Neural progenitor cell (in vitro differentiated cells): Measurements from ENCODE around the gene KCNC4. TPM values are rescaled to one million over a fixed set of nuclear protein-coding genes. Genes with fewer than 3 reads are reported as not detected.

Experiments
- DNase-seq: peaks from one replicate; pipeline ENCODE4 v3.0.0-alpha.2; 2016; ENCODE audit warnings: low spot score
- H2AFZ ChIP-seq: fragments of 200-600 bp; sonication (generic); replicated peaks from 2 replicates; pipeline ENCODE4 v1.6.1; 2016; ENCODE audit warnings: antibody characterized with exemption
- H3F3A ChIP-seq: fragments of 200-600 bp; sonication (generic); 2 replicates; pipeline ENCODE4 v1.6.1; 2016; ENCODE audit warnings: antibody characterized with exemption, low read depth
- H3K27ac ChIP-seq: fragments of 200-600 bp; sonication (generic); 2 replicates; pipeline ENCODE4 v1.5.1; 2016; ENCODE audit warnings: mild to moderate bottlenecking
- H3K27me3 ChIP-seq: fragments of 200-600 bp; sonication (generic); 2 replicates; pipeline ENCODE4 v1.6.1; 2016; ENCODE audit warnings: mild to moderate bottlenecking, moderate library complexity
- H3K36me3 ChIP-seq: fragments of 200-600 bp; sonication (generic); 2 replicates; pipeline ENCODE4 v1.5.1; 2016
- H3K4me1 ChIP-seq: fragments of 200-600 bp; sonication (generic); 2 replicates; pipeline ENCODE4 v1.6.1; 2016; ENCODE audit warnings: mixed run types
- H3K4me2 ChIP-seq: fragments of 200-600 bp; sonication (generic); 2 replicates; pipeline ENCODE4 v1.6.1; 2016
- H3K4me3 ChIP-seq: fragments of 200-600 bp; sonication (generic); 2 replicates; pipeline ENCODE4 v1.5.1; 2016
- H3K79me2 ChIP-seq: fragments of 200-600 bp; sonication (generic); 2 replicates; pipeline ENCODE4 v1.6.1; 2016; ENCODE audit warnings: low read depth
- H3K9ac ChIP-seq: fragments of 200-600 bp; sonication (generic); 2 replicates; pipeline ENCODE4 v1.6.1; 2016
- H3K9me3 ChIP-seq: fragments of 200-600 bp; sonication (generic); 2 replicates; pipeline ENCODE4 v1.5.1; 2016; ENCODE audit warnings: low read depth
- H4K20me1 ChIP-seq: fragments of 200-600 bp; sonication (generic); 2 replicates; pipeline ENCODE4 v1.6.1; 2016; ENCODE audit warnings: low read depth
- H3K27ac Mint-ChIP-seq: 3 replicates; pipeline ENCODE4 v1.8.0; 2021; ENCODE audit warnings: mixed read lengths
- H3K27me3 Mint-ChIP-seq: 2 replicates; pipeline ENCODE4 v1.8.0; 2022; ENCODE audit warnings: low read depth, mild to moderate bottlenecking, inconsistent platforms, moderate library complexity, mixed read lengths; ENCODE audit not compliant: insufficient read depth
- H3K36me3 Mint-ChIP-seq: 3 replicates; pipeline ENCODE4 v1.8.0; 2021; ENCODE audit warnings: mixed read lengths
- H3K4me1 Mint-ChIP-seq: 3 replicates; pipeline ENCODE4 v1.8.0; 2021; ENCODE audit warnings: mixed read lengths
- H3K4me3 Mint-ChIP-seq: 3 replicates; pipeline ENCODE4 v1.8.0; 2021; ENCODE audit warnings: mild to moderate bottlenecking, moderate library complexity, mixed read lengths
- H3K9me3 Mint-ChIP-seq: 3 replicates; pipeline ENCODE4 v1.8.0; 2020; ENCODE audit warnings: mixed read lengths
- CTCF ChIP-seq: fragments of 200-600 bp; sonication (generic); IDR thresholded peaks from 2 replicates; pipeline ENCODE4 v1.5.1; 2017; ENCODE audit warnings: antibody characterized with exemption, mild to moderate bottlenecking
- EZH2 ChIP-seq: fragments of 200-600 bp; sonication (generic); IDR thresholded peaks from 2 replicates; pipeline ENCODE4 v1.6.1; 2017; ENCODE audit warnings: antibody characterized with exemption, mild to moderate bottlenecking, moderate library complexity
- EZH2phosphoT487 ChIP-seq: fragments of 200-600 bp; sonication (generic); IDR thresholded peaks from 2 replicates; pipeline ENCODE4 v1.6.1; 2017; ENCODE audit warnings: antibody characterized with exemption
- total RNA-seq: library from RNA; depleted of rRNA; stranded (reverse); fragments of >200 nt; gene quantifications from 2 replicates; pipeline ENCODE4 v1.2.3, GENCODE V29; 2015; ENCODE audit warnings: low replicate concordance

The KCNC4 gene
- total RNA-seq, 1 donor from 2014 or later: 1.3 TPM

GRCh38 chr1:110214454-110215404, 4.6 kb downstream of the KCNC4 start:
- Mint-ChIP-seq H3K27ac (peak overlapping the region; percentile 79), H3K9me3 (no peaks in the 10 kb centered on the region), H3K27me3 (peaks cover 30% of the 10 kb centered on the region), H3K4me3 (peak overlapping the region; percentile 73), H3K36me3 (no peaks in the 10 kb centered on the region), H3K4me1 (peaks cover 18% of the 10 kb centered on the region)
- Histone ChIP-seq H3K27ac (no peak overlapping the region), H3K4me3 (no peak overlapping the region), H3F3A (peaks cover 25% of the 10 kb centered on the region), H3K4me2 (no peak overlapping the region), H3K9ac (no peak overlapping the region), H3K36me3 (no peaks in the 10 kb centered on the region), H4K20me1 (peaks cover 17% of the 10 kb centered on the region), H3K4me1 (peaks cover 11% of the 10 kb centered on the region), H2AFZ (no peak overlapping the region), H3K27me3 (peaks cover 32% of the 10 kb centered on the region), H3K79me2 (no peaks in the 10 kb centered on the region), H3K9me3 (no peaks in the 10 kb centered on the region)
- DNase-seq: no peak
- TF ChIP-seq EZH2 (no peak), CTCF (no peak), EZH2phosphoT487 (no peak)

- Histone ChIP-seq H3K9ac (no peak overlapping the region), H3K4me1 (peaks cover 11% of the 10 kb centered on the region), H3K4me2 (no peak overlapping the region), H3K79me2 (no peaks in the 10 kb centered on the region), H3K27ac (no peak overlapping the region), H2AFZ (no peak overlapping the region), H3K4me3 (no peak overlapping the region), H4K20me1 (peaks cover 16% of the 10 kb centered on the region), H3K27me3 (peaks cover 24% of the 10 kb centered on the region), H3F3A (peaks cover 15% of the 10 kb centered on the region), H3K9me3 (no peaks in the 10 kb centered on the region), H3K36me3 (no peaks in the 10 kb centered on the region)
- Mint-ChIP-seq H3K27ac (no peak overlapping the region), H3K9me3 (no peaks in the 10 kb centered on the region), H3K4me3 (no peak overlapping the region), H3K27me3 (peaks cover 32% of the 10 kb centered on the region), H3K36me3 (no peaks in the 10 kb centered on the region), H3K4me1 (peaks cover 18% of the 10 kb centered on the region)
- DNase-seq: no peak
- TF ChIP-seq CTCF (no peak), EZH2 (no peak), EZH2phosphoT487 (no peak)
Observed at GRCh38 chr1:110215621-110216515, 5.8 kb downstream of the KCNC4 start.

GRCh38 chr1:110216844-110217444, 6.8 kb downstream of the KCNC4 start:
- Histone ChIP-seq H3K4me1 (peaks cover 11% of the 10 kb centered on the region), H2AFZ (no peak overlapping the region), H3K9ac (no peak overlapping the region), H3K27ac (no peak overlapping the region), H4K20me1 (peaks cover 14% of the 10 kb centered on the region), H3K27me3 (peaks cover 13% of the 10 kb centered on the region), H3K79me2 (no peaks in the 10 kb centered on the region), H3K9me3 (no peaks in the 10 kb centered on the region), H3F3A (peaks cover 11% of the 10 kb centered on the region), H3K4me3 (no peak overlapping the region), H3K4me2 (no peak overlapping the region), H3K36me3 (no peaks in the 10 kb centered on the region)
- Mint-ChIP-seq H3K9me3 (no peaks in the 10 kb centered on the region), H3K4me3 (no peak overlapping the region), H3K27ac (no peak overlapping the region), H3K4me1 (peaks cover 16% of the 10 kb centered on the region), H3K27me3 (peaks cover 29% of the 10 kb centered on the region), H3K36me3 (no peaks in the 10 kb centered on the region)
- DNase-seq: no peak
- no peak for TF ChIP-seq EZH2phosphoT487
- no peak for TF ChIP-seq EZH2
- no peak for TF ChIP-seq CTCF
